HEK293 (cell line): ENCODE data around the gene KATNAL1.

Source experiments
- CTCF ChIP-seq: fragments of 450-650 bp; formaldehyde crosslinking; IDR thresholded peaks from 2 replicates; pipeline ENCODE4 v1.5.1; 2016; ENCODE audit warnings: missing biosample characterization, missing genetic modification characterization
- PBX3 ChIP-seq: sonication (generic); formaldehyde crosslinking; IDR thresholded peaks from 2 replicates; pipeline ENCODE4 v1.8.1; 2022; ENCODE audit warnings: mild to moderate bottlenecking, moderate library complexity, missing genetic modification reagents
- ZBTB49 ChIP-seq: fragments of 450-650 bp; formaldehyde crosslinking; IDR thresholded peaks from 2 replicates; pipeline ENCODE4 v1.5.1; 2016; ENCODE audit warnings: missing biosample characterization, missing genetic modification characterization, low read depth
- ZNF416 ChIP-seq: fragments of 450-650 bp; formaldehyde crosslinking; IDR thresholded peaks from 2 replicates; pipeline ENCODE4 v1.5.1; 2016; ENCODE audit warnings: missing biosample characterization, missing genetic modification characterization

- no peak for TF ChIP-seq ZBTB49 (tag by site-specific recombination)
- no peak for TF ChIP-seq ZNF416 (tag by site-specific recombination)
- TF ChIP-seq PBX3 (CRISPR knock-in tag), result no peak
- TF ChIP-seq CTCF (tag by site-specific recombination), result no peak
Observed at GRCh38 chr13:30322428-30322827, 15.1 kb upstream of the KATNAL1 start.
